ENCODE measurements around the gene TIMP3.

- TF ChIP-seq, protein P1, sequence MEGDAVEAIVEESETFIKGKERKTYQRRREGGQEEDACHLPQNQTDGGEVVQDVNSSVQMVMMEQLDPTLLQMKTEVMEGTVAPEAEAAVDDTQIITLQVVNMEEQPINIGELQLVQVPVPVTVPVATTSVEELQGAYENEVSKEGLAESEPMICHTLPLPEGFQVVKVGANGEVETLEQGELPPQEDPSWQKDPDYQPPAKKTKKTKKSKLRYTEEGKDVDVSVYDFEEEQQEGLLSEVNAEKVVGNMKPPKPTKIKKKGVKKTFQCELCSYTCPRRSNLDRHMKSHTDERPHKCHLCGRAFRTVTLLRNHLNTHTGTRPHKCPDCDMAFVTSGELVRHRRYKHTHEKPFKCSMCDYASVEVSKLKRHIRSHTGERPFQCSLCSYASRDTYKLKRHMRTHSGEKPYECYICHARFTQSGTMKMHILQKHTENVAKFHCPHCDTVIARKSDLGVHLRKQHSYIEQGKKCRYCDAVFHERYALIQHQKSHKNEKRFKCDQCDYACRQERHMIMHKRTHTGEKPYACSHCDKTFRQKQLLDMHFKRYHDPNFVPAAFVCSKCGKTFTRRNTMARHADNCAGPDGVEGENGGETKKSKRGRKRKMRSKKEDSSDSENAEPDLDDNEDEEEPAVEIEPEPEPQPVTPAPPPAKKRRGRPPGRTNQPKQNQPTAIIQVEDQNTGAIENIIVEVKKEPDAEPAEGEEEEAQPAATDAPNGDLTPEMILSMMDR (IDR thresholded peaks at IDR 0.05; ENCODE audit: low read length) = no peak
- TF ChIP-seq EZH2 (optimal IDR thresholded peaks at IDR 0.05; ENCODE audit: low read depth, low read length) = no peak
Observed at GRCh38 chr22:32862083-32862482, 60.6 kb downstream of the TIMP3 start.

All from MM.1S (cell line).